Subcutaneous abdominal adipose tissue (tissue), 5 donors: Measurements from ENCODE around the gene NEK9.
A peak's percentile ranks its signal among the peaks of the same experiment; 100 is the strongest.
"Not testable (repeated sequence)": the region's sequence is repeated elsewhere in the genome, so short reads cannot be mapped to it uniquely, and the experiment has no call there.

Experiments
- H3K27ac ChIP-seq: one replicate; pipeline ENCODE4 v1.7.0; 2013; ENCODE audit warnings: low read depth, mild to moderate bottlenecking, inconsistent platforms, low read length, moderate library complexity
- H3K27me3 ChIP-seq, 5 donors: one replicate each; pipeline ENCODE4 v1.7.0; 2013; ENCODE audit warnings: low read length in 5 of 5, inconsistent platforms in 1 of 5; ENCODE audit not compliant: control insufficient read depth in 5 of 5, insufficient read depth in 4 of 5
- H3K36me3 ChIP-seq, 5 donors: one replicate each; pipeline ENCODE4 v1.7.0; 2013; ENCODE audit warnings: low read length in 5 of 5; ENCODE audit not compliant: control insufficient read depth in 5 of 5, insufficient read depth in 5 of 5
- H3K4me1 ChIP-seq, 5 donors: one replicate each; pipeline ENCODE4 v1.7.0; 2013; ENCODE audit warnings: low read length in 5 of 5, mild to moderate bottlenecking in 3 of 5, moderate library complexity in 1 of 5; ENCODE audit not compliant: control insufficient read depth in 5 of 5, insufficient read depth in 5 of 5
- H3K4me3 ChIP-seq, 5 donors: one replicate each; pipeline ENCODE4 v1.7.0; 2013; ENCODE audit warnings: low read length in 5 of 5, low read depth in 1 of 5
- H3K9ac ChIP-seq, 5 donors: one replicate each; pipeline ENCODE4 v1.7.0; 2013; ENCODE audit warnings: low read length in 5 of 5, mild to moderate bottlenecking in 4 of 5, moderate library complexity in 3 of 5
- H3K9me3 ChIP-seq, 5 donors: one replicate each; pipeline ENCODE4 v1.7.0; 2013; ENCODE audit warnings: low read length in 5 of 5; ENCODE audit not compliant: control insufficient read depth in 5 of 5
- donor health status: healthy.
- donor health status: healthy.
- donor health status: healthy.
- donor health status: healthy.
- donor health status: healthy.

NEK9 gene

DNA sequence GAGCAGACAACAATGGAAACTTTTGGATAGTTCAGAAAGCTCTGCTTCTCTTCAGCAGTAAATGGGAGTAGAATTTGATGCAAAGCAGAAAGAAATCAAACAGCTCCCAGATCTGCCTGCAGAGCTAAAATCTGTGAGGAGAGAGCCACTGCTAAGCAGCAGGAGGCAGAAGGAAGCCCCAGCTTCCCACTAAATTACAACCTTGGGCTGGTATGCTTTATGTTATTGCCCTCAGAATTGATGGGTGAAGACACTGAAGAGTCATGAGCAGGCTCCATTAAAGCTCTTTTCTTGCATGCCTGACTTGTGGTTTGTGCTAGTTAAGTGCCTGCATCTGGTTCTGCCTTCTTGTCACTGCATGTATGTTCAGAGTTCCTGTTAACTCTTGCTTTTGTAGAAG is 49.1 kb downstream of the NEK9 start:
- no peak overlapping the region for H3K4me3 ChIP-seq
- H3K27me3 ChIP-seq: no peaks in the 10 kb centered on the region
- peaks cover 8 to 20% (median 10%) of the 10 kb centered on the region in 5 donors for H3K4me1 ChIP-seq
- no peaks in the 10 kb centered on the region for H3K9me3 ChIP-seq
- no peak overlapping the region for H3K27ac ChIP-seq
- H3K36me3 ChIP-seq: peaks cover 0 to 8% (median 5%) of the 10 kb centered on the region in 5 donors
- no peak overlapping the region for H3K9ac ChIP-seq

DNA sequence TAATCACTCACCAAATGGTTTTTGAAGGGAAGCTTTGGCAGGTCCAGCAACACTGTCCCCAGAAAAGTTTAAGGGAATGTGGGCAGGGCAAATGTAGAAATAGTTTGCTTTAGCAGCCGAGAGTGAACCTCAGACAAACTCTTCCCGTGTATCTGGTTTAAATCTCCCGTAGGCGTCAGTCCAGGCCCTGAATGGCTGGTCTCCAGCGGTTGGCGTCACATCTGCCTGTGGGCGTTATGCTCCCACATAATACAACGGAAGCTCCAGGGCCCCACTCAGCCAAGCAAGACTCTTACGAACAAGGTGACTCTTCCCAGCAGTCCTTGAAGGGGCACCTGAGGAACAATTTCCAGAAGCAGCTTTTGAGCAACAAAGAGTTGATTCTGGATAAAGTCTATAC is 56.5 kb downstream of the NEK9 start:
- peak overlapping the region in 2 of 5 donors; percentile 59 to 65 for H3K4me3 ChIP-seq
- H3K36me3 ChIP-seq: no peaks in the 10 kb centered on the region
- H3K4me1 ChIP-seq: peaks cover 12 to 26% (median 23%) of the 10 kb centered on the region in 5 donors
- H3K27ac ChIP-seq: peak overlapping the region; percentile 81
- H3K9me3 ChIP-seq: no peaks in the 10 kb centered on the region
- peak overlapping the region in 2 of 5 donors; percentile 49 to 75 for H3K9ac ChIP-seq
- H3K27me3 ChIP-seq: no peaks in the 10 kb centered on the region

DNA sequence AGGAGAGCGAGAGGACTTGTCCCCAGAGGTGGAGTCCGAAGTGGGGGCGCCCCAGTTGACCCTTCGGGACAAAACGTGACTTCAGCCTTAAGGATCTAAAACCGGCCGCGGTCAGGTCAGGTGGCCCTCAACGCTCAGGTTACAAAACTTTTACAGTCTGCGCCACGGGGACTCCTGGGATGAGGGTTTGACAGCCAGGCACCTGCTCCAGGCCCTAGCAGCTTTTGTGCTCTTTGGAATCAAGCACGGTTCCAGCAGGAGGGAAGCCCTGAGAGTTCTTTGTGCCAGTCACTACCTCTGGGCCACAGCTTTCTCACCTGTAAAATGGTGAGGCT is 57.1 kb downstream of the NEK9 start:
- Histone ChIP-seq H3K36me3 (no peaks in the 10 kb centered on the region), H3K9me3 (no peaks in the 10 kb centered on the region), H3K9ac (peak overlapping the region; percentile 38 to 75 (median 52)), H3K4me3 (peak overlapping the region in 4 of 5 donors; percentile 39 to 68 (median 62)), H3K27me3 (no peaks in the 10 kb centered on the region), H3K4me1 (peaks cover 12 to 26% (median 23%) of the 10 kb centered on the region in 5 donors), H3K27ac (peak overlapping the region; percentile 81)

DNA sequence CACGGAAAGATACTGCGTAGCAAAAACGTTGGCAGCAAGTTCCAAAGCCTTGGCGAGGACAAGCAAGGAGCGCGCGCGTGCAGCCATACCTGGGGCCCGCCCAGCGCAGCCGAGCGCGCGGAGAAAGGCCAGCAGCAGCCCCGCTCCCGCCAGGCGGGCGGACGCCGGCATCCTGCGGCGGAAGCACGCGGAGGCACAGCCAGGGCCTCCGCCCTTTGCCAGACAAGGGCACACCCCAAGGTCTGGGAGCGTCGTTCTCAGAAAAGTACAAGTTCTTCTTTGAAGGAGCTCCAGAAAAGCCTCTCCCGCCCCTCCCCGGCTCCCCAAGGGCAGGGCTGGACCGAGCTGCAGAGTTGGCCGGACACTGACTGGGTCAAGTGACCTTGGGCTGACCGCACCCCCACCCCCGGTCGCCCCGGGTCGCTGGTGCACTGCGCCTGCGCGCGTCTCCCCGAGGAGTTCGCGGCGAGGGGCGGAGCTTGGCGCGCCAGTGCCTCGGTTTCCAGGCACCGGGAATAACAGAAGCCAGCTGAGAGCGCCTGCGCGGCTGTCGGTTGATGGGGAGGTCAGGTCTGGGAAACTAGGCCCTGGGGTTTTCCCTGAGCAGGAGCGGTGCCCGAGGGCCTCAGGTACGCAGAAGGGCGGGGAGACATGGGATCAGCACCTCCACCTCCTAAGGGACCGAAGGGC is 57.6 kb downstream of the NEK9 start, which contains the start of gene ZC2HC1C:
Gene ZC2HC1C (plus strand): TSS at position 521 of the 690 bp plus-strand sequence. CDS start 933 bp downstream, outside the sequence.
- H3K27me3 ChIP-seq: no peaks in the 10 kb centered on the region
- H3K9ac ChIP-seq: peak within 1 kb of the TSS; percentile 38 to 75 (median 54)
- peaks cover 12 to 27% (median 25%) of the 10 kb centered on the region in 5 donors for H3K4me1 ChIP-seq
- H3K36me3 ChIP-seq: no peaks in the 10 kb centered on the region
- no peaks in the 10 kb centered on the region for H3K9me3 ChIP-seq
- peak within 1 kb of the TSS; percentile 81 for H3K27ac ChIP-seq
- peak within 1 kb of the TSS; percentile 55 to 68 (median 65) for H3K4me3 ChIP-seq

- Histone ChIP-seq H3K4me1 (peaks cover 12 to 33% (median 29%) of the 10 kb centered on the region in 5 donors), H3K9ac (peak overlapping the region; percentile 4 to 75 (median 54)), H3K36me3 (no peaks in the 10 kb centered on the region), H3K27ac (peak overlapping the region; percentile 81), H3K27me3 (no peaks in the 10 kb centered on the region), H3K4me3 (peak overlapping the region; percentile 55 to 68 (median 65)), H3K9me3 (no peaks in the 10 kb centered on the region)
Observed at GRCh38 chr14:75068294-75069120, 58.3 kb downstream of the NEK9 start.

GRCh38 chr14:75067765-75068164 is 59.1 kb downstream of the NEK9 start:
- not testable (repeated sequence) for H3K9me3 ChIP-seq, H3K27me3 ChIP-seq, H3K9ac ChIP-seq, H3K27ac ChIP-seq, H3K36me3 ChIP-seq
- peak overlapping the region in 1 of 5 donors; percentile 65 for H3K4me3 ChIP-seq
- peaks cover 12 to 39% (median 36%) of the 10 kb centered on the region in 5 donors for H3K4me1 ChIP-seq

- H3K27ac ChIP-seq: no peak overlapping the region
- no peaks in the 10 kb centered on the region for H3K27me3 ChIP-seq
- no peak overlapping the region for H3K9ac ChIP-seq
- H3K4me3 ChIP-seq: no peak overlapping the region
- H3K36me3 ChIP-seq: no peaks in the 10 kb centered on the region
- H3K4me1 ChIP-seq: peaks cover 12 to 39% (median 37%) of the 10 kb centered on the region in 5 donors
- H3K9me3 ChIP-seq: no peaks in the 10 kb centered on the region
Observed at GRCh38 chr14:75067212-75067611, 59.6 kb downstream of the NEK9 start.

GRCh38 chr14:75066691-75067090 is 60.2 kb downstream of the NEK9 start:
- no peak overlapping the region for H3K27ac ChIP-seq
- no peaks in the 10 kb centered on the region for H3K9me3 ChIP-seq
- peaks cover 12 to 39% (median 37%) of the 10 kb centered on the region in 5 donors for H3K4me1 ChIP-seq

GRCh38 chr14:75064205-75064567 is 62.7 kb downstream of the NEK9 start:
- peaks cover 0 to 4% (median 0%) of the 10 kb centered on the region in 5 donors for H3K36me3 ChIP-seq
- H3K27ac ChIP-seq: no peak overlapping the region
- peak overlapping the region; percentile 77 to 94 (median 93) for H3K4me3 ChIP-seq
- no peaks in the 10 kb centered on the region for H3K9me3 ChIP-seq
- peaks cover 3 to 29% (median 25%) of the 10 kb centered on the region in 5 donors for H3K4me1 ChIP-seq
- no peaks in the 10 kb centered on the region for H3K27me3 ChIP-seq
- H3K9ac ChIP-seq: peak overlapping the region in 2 of 5 donors; percentile 75 to 83

More at GRCh38 chr14:75066691-75067090, 60.2 kb downstream of the NEK9 start:
- no peaks in the 10 kb centered on the region for H3K36me3 ChIP-seq
- H3K4me3 ChIP-seq: no peak overlapping the region
- no peak overlapping the region for H3K9ac ChIP-seq
- H3K27me3 ChIP-seq: no peaks in the 10 kb centered on the region
